ENCODE data around the gene CHURC1.

The CHURC1 gene

DNA sequence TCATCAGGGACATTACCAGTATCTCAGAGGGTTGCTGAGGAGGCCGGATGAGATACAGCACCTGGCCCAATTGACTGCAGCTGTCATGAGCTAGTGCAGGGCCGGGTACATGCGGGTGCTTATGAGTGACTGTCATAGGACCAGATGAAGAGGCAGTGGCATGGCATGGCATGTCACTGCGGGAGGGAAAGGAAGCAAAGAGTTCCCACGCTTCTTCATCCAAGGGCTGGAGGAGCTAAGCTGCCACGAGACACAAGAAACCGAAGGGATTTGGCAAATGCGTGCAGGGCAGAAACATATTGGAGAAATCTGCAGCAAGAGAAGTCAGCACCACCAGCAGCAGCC lies 39.0 kb downstream of the CHURC1 start:
- TF ChIP-seq, protein P1, sequence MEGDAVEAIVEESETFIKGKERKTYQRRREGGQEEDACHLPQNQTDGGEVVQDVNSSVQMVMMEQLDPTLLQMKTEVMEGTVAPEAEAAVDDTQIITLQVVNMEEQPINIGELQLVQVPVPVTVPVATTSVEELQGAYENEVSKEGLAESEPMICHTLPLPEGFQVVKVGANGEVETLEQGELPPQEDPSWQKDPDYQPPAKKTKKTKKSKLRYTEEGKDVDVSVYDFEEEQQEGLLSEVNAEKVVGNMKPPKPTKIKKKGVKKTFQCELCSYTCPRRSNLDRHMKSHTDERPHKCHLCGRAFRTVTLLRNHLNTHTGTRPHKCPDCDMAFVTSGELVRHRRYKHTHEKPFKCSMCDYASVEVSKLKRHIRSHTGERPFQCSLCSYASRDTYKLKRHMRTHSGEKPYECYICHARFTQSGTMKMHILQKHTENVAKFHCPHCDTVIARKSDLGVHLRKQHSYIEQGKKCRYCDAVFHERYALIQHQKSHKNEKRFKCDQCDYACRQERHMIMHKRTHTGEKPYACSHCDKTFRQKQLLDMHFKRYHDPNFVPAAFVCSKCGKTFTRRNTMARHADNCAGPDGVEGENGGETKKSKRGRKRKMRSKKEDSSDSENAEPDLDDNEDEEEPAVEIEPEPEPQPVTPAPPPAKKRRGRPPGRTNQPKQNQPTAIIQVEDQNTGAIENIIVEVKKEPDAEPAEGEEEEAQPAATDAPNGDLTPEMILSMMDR (IDR thresholded peaks at IDR 0.05; ENCODE audit: low read depth, low read length, missing control alignments), result no peak
- H3K4me3 ChIP-seq (replicated peaks; ENCODE audit: low read depth, low read length), result no peak overlapping the region
- no peak for DNase-seq (ENCODE audit: extremely low read depth, low read depth)

DNA sequence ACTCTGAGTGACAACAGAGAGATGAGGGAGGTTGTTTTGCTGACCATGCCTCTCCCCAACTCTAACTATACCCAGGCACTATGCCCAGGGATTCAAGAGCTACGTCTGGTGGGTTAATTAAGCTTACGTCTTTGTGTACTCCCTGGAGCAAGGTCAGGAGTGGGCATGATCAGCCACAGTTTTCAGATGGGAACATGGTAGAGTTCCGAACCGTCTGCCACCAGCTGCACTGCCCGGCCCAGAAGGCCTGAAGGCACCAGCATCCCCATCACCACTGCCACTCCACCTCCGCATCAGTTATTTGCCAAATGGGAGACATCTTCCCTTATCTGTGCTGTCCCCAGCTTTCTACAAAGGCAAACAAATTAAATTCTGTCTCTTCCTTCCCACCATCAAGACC lies 39.4 kb downstream of the CHURC1 start:
- no peak for DNase-seq (ENCODE audit: extremely low read depth, low read depth)
- H3K4me3 ChIP-seq (replicated peaks; ENCODE audit: low read depth, low read length), result no peak overlapping the region
- TF ChIP-seq, protein P1 (IDR thresholded peaks at IDR 0.05; ENCODE audit: low read depth, low read length, missing control alignments), result no peak

DNA sequence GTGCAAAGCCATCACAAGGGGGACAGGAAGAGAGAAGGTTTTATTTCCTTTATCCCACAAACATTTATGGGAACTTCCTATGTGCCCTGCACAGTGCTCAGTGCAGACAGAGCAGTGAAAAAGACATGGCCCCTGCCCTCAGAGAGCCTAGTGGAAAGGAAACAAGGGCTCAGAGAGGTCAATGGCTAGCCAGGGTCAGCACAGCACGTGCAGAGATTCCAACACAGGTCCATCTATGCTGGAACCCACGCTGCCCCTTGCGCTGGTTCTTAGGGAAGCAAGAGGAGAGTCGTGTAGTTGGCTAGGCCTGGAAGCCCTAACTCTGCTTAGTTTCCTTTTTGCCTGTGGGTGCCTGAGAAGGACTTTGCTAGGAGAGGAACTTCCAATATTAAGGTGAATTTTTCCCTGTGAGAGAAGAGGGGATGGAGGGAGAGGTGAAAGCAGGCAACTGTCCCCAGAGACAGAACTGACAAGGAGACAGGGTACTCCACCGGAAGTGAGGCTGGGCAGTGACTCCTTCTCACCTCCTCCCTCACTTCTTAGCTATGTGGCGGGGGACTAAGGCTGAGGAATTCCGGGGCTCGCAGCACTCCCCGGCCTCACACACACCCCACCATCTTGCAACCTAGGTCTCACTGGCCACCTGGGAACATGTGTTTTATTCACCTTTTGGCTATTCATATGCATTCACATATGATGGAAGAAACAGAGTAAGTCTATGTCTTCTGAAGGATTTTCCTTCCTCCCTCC lies 40.4 kb downstream of the CHURC1 start:
- TF ChIP-seq, protein P1 (IDR thresholded peaks at IDR 0.05; ENCODE audit: low read depth, low read length, missing control alignments), result no peak
- no peak overlapping the region for H3K4me3 ChIP-seq (replicated peaks; ENCODE audit: low read depth, low read length)
- no peak for DNase-seq (ENCODE audit: extremely low read depth, low read depth)

DNA sequence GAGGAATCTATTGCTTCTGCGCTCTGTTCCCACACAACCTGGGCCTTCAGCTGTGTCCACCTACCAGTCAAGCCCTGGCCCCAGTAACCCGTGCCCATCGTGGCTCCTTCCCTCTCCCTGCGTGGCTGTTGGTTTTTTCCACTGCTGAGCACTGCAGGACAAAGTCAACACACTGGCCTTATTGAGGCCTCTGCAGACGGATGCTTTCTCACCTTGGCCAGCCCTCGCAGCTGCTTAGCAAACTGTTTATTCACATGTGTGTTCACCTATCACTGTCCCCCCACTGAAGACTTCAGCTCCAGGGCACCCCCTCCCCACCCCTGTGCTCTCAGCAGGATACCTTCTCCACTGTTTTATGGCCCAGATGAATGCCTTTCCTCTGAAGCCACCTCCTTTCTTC lies 41.0 kb downstream of the CHURC1 start:
- no peak overlapping the region for H3K4me3 ChIP-seq (replicated peaks; ENCODE audit: low read depth, low read length)
- DNase-seq (ENCODE audit: extremely low read depth, low read depth), result no peak
- TF ChIP-seq, protein P1 (IDR thresholded peaks at IDR 0.05; ENCODE audit: low read depth, low read length, missing control alignments), result no peak

DNA sequence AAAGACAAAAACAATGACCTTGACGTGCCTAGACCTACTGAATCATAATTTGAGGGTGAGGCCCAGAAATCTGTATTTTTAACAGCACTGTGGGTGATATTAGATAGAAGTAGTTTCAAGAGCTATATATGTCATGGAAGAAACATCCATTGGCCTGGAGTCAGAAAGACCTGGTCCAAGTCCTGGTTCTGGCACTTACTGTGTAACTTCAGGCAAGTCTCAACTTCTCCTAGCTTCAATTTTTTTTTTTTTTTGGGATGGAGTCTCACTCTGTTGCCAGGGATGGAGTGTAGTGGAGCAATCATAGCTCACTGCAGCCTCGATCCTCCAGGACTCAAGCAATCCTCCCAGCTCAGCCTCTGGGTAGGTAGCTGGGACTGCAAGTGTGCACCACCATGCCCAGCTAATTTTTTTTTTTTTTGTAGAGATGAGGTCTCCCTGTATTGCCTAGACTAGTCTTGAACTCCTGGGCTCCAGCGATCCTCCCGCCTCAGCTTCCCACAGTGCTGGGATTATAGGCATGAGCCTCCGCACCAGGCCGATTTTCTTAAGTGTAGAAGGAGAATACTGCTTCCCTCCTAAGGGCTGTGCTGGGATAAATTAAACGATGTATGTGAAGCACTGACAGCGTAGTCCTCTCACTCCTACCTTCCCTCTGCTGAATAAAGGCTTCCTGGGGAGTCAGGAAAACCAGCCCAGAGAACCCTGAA lies 42.6 kb downstream of the CHURC1 start:
- no peak for DNase-seq (ENCODE audit: extremely low read depth, low read depth)
- TF ChIP-seq, protein P1 (IDR thresholded peaks at IDR 0.05; ENCODE audit: low read depth, low read length, missing control alignments), result no peak
- H3K4me3 ChIP-seq (replicated peaks; ENCODE audit: low read depth, low read length), result no peak overlapping the region

DNA sequence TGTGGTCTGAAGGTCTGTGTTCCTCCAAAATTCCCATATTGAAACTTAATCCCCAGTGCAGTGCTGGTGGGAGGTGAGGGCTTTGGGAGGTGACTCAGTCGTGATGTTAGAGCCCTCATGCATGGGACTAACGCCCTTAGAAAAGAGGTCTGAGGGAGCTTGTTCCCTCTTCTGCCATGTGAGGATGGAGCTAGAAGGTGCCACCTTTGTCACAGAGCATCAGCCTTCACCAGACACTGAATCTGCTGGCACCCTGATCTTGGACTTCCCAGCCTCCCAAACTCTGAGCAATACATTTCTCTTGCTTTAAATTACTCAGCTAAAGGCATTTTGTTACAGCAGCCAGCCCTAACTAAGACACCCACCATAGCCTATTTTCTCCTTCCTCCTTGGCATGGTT lies 43.9 kb downstream of the CHURC1 start:
- TF ChIP-seq, protein P1 (IDR thresholded peaks at IDR 0.05; ENCODE audit: low read depth, low read length, missing control alignments), result no peak
- DNase-seq (ENCODE audit: extremely low read depth, low read depth), result no peak
- no peak overlapping the region for H3K4me3 ChIP-seq (replicated peaks; ENCODE audit: low read depth, low read length)

All from HFF-Myc (cell line).